CD4-positive, alpha-beta T cell (primary cell): Measurements from ENCODE around the gene CCDC51. TPM values are rescaled to one million over a fixed set of nuclear protein-coding genes. Genes with fewer than 3 reads are reported as not detected.
A peak's percentile ranks its signal among the peaks of the same experiment; 100 is the strongest.

Experiments
- ATAC-seq: fragments of 200-7000 bp; cut with Tn5 transposase; one replicate; pipeline ENCODE4 v1.10.0; 2022; ENCODE audit warnings: mild to moderate bottlenecking; ENCODE audit not compliant: poor library complexity
- CTCF ChIA-PET: fragments of 350-600 bp; sonication (Branson Sonifier 250); formaldehyde crosslinking; loops from one replicate; lab custom pipeline; 2021; ENCODE audit warnings: antibody characterized with exemption, inconsistent platforms; lab: Charles Lee
- POLR2A ChIA-PET: fragments of 350-600 bp; sonication (Branson Sonifier 250); formaldehyde crosslinking; loops from one replicate; lab custom pipeline; 2021; ENCODE audit warnings: antibody characterized with exemption, inconsistent platforms; lab: Charles Lee
- DNase-seq, 14 experiments: peaks; one replicate each; pipeline ENCODE4 v3.0.0-alpha.2; 2013 to 2020; ENCODE audit warnings: mixed read lengths in 2 of 14
- H3K27ac ChIP-seq, 2 donors: one replicate each; pipeline versions ENCODE4 v1.5.1 to v1.7.0; 2013; ENCODE audit warnings: low read length in 2 of 2, low read depth in 1 of 2, mild to moderate bottlenecking in 1 of 2
- H3K27me3 ChIP-seq, 2 experiments: 1 replicate in 1 of 2; 2 replicates in 1 of 2; pipeline versions ENCODE4 v1.6.1 to v1.7.0; 2013; ENCODE audit warnings: low read length in 2 of 2, control low read depth in 1 of 2, mild to moderate bottlenecking in 1 of 2, moderate library complexity in 1 of 2; ENCODE audit not compliant: insufficient read depth in 2 of 2, control insufficient read depth in 1 of 2
- H3K36me3 ChIP-seq: one replicate; pipeline ENCODE4 v1.6.1; 2013; ENCODE audit warnings: low read length, control low read depth; ENCODE audit not compliant: insufficient read depth
- H3K4me1 ChIP-seq: one replicate; pipeline ENCODE4 v1.6.1; 2013; ENCODE audit warnings: low read length, control low read depth; ENCODE audit not compliant: insufficient read depth
- H3K4me3 ChIP-seq: one replicate; pipeline ENCODE4 v1.5.1; 2013; ENCODE audit warnings: mild to moderate bottlenecking, low read length, moderate library complexity
- H3K9me3 ChIP-seq, 2 experiments: 1 replicate in 1 of 2; 2 replicates in 1 of 2; pipeline versions ENCODE4 v1.6.1 to v1.7.0; 2013; ENCODE audit warnings: low read length in 2 of 2, mild to moderate bottlenecking in 2 of 2, control low read depth in 1 of 2, moderate library complexity in 1 of 2; ENCODE audit not compliant: control insufficient read depth in 1 of 2, insufficient read depth in 1 of 2
- H3K27ac Mint-ChIP-seq: one replicate; pipeline ENCODE4 v1.8.0; 2020; ENCODE audit warnings: mixed read lengths
- H3K27me3 Mint-ChIP-seq: one replicate; pipeline ENCODE4 v1.8.0; 2021; ENCODE audit warnings: mixed read lengths
- H3K36me3 Mint-ChIP-seq: one replicate; pipeline ENCODE4 v1.8.0; 2021; ENCODE audit warnings: low read depth, mixed read lengths
- H3K4me1 Mint-ChIP-seq: one replicate; pipeline ENCODE4 v1.8.0; 2021; ENCODE audit warnings: low read depth, mixed read lengths
- H3K4me3 Mint-ChIP-seq: one replicate; pipeline ENCODE4 v1.8.0; 2020; ENCODE audit warnings: mild to moderate bottlenecking, mixed read lengths
- H3K9me3 Mint-ChIP-seq: one replicate; pipeline ENCODE4 v1.8.0; 2020; ENCODE audit warnings: mixed read lengths
- intact Hi-C, 2 experiments: fragments of 100-400 bp; cut with DNase I in 1 of 2; cut with micrococcal nuclease in 1 of 2; formaldehyde crosslinking; loops; one replicate each; pipeline versions ENCODE4 v1.15.1 to v1.9.0; 2023 to 2025; cut with DNase I, micrococcal nuclease
- total RNA-seq, 174 experiments: library from RNA in 2 of 174; stranded (reverse) in 2 of 174; gene quantifications; one replicate each; pipeline ENCODE4 v1.2.3 and lab custom pipeline; 2021 to 2026
- TF ChIP-seq, protein P1 (sequence below): fragments of 200-600 bp; IDR thresholded peaks from one replicate; pipeline ENCODE4 v1.8.0; 2022; ENCODE audit warnings: antibody characterized with exemption, mild to moderate bottlenecking

Gene CCDC51
- total RNA-seq, 2 experiments from 2014 or later = 5.5 to 5.8 TPM

DNA sequence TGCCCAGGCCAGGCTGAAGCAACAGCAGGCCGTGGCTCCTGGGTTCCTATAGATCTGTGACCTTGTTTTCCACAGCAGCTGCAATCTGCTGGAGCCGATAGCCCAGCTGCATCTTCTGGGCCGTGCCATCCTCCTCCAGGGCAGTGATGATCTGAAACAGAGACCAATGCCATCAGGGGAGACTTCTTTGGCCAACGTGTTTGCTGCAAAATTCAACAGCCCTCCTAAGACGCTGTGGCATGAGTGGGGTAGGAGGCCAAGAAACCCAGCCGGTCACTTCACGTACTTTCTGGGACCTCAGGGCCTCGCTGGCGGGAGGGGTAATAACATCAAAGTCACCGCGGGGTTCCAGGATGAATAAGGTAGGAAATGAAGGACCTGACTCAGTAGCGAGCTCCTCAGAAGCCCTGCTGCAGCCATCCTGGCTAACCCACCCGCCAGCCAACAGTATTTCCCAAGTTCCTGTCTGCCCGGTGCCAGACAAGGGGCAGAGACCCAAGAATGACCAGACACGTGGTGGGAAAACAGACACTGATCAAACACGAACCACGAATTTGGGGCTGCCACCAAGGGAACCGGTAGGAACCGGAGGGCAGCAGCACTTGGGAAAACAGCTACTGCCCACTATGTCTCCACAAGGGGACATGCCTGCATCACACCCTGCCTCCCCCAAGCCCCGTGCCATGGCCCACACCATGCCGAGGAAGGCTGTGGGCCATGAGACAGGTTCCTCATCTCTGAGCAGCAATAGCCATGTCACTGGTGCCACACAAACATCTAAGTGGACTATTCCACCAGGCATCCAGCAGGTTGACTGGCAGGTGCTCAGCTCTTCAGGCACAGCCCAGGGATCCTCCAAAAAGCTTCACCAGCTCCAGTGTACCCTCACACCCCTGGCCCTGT is 35.2 kb downstream of the CCDC51 start:
- Mint-ChIP-seq H3K4me1 (no peaks in the 10 kb centered on the region), H3K27ac (no peak overlapping the region), H3K4me3 (no peak overlapping the region), H3K9me3 (no peaks in the 10 kb centered on the region), H3K36me3 (no peaks in the 10 kb centered on the region), H3K27me3 (no peaks in the 10 kb centered on the region)
- Histone ChIP-seq H3K27me3 (no peaks in the 10 kb centered on the region), H3K4me3 (no peak overlapping the region), H3K9me3 (no peaks in the 10 kb centered on the region), H3K4me1 (no peaks in the 10 kb centered on the region), H3K36me3 (no peaks in the 10 kb centered on the region), H3K27ac (no peak overlapping the region)
- ChIA-PET POLR2A (interaction anchor here (0.9 kb wide), 1 partner anchor 100 kb away, joined by 3 read pairs; no protein-coding TSS in a partner anchor), CTCF (no interaction called here)
- intact Hi-C loops = no loop called here
- TF ChIP-seq, protein P1, sequence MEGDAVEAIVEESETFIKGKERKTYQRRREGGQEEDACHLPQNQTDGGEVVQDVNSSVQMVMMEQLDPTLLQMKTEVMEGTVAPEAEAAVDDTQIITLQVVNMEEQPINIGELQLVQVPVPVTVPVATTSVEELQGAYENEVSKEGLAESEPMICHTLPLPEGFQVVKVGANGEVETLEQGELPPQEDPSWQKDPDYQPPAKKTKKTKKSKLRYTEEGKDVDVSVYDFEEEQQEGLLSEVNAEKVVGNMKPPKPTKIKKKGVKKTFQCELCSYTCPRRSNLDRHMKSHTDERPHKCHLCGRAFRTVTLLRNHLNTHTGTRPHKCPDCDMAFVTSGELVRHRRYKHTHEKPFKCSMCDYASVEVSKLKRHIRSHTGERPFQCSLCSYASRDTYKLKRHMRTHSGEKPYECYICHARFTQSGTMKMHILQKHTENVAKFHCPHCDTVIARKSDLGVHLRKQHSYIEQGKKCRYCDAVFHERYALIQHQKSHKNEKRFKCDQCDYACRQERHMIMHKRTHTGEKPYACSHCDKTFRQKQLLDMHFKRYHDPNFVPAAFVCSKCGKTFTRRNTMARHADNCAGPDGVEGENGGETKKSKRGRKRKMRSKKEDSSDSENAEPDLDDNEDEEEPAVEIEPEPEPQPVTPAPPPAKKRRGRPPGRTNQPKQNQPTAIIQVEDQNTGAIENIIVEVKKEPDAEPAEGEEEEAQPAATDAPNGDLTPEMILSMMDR = no peak
- peak in 1 of 14 experiments; percentile 4 for DNase-seq
- ATAC-seq = no peak

DNA sequence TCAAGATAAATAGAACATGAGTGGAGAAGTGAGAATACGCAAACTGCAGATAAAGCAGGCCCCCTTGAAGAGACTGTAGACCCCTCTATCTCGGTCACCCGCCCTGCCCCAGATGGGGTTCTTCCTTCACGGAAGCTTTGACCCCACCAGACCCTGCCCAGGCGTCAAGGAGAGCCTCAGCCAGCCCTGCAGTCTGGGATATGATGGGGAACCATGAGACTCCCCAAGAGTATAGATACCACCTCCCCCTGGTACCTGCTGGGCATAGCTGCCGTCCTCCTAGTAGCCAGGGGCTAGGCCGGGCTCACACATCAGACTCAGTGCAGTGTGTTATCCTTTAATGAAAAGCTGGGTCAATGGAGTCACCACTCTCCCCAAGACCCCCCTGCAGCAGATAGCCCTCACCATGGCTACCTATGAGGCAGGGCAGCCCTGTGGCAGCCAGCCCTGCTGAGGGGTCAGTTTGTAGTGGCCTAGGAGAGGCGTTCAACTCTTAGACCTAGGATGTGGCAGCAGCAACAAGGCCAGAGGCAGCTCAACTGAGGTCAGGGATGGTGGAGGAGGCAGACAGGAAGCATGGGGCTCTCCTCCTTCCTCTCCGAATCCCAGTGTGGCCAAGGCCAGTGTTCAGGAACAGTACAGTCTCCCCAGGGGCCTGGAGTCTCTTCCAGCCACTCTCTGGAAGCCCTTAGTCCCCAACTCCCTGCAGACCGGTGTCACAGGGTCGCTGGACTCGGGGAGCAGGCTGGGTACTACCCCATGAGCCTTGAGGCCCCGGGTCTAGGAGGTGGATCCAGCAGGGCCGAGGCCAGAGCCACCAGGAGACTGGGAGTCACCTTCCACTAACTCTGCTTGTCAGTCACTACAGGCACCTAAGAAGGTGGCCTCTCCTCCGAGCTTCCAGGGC is 36.1 kb downstream of the CCDC51 start:
- Mint-ChIP-seq H3K27me3 (no peaks in the 10 kb centered on the region), H3K27ac (no peak overlapping the region), H3K36me3 (no peaks in the 10 kb centered on the region), H3K9me3 (no peaks in the 10 kb centered on the region), H3K4me3 (no peak overlapping the region), H3K4me1 (no peaks in the 10 kb centered on the region)
- ATAC-seq = no peak
- TF ChIP-seq, protein P1 = no peak
- Histone ChIP-seq H3K27me3 (no peaks in the 10 kb centered on the region), H3K9me3 (no peaks in the 10 kb centered on the region), H3K4me1 (no peaks in the 10 kb centered on the region), H3K36me3 (no peaks in the 10 kb centered on the region), H3K4me3 (no peak overlapping the region), H3K27ac (no peak overlapping the region)
- POLR2A ChIA-PET = no interaction called here
- DNase-seq = peak in 2 of 14 experiments; percentile 9 to 27
- CTCF ChIA-PET = no interaction called here
- intact Hi-C loops = no loop called here

DNA sequence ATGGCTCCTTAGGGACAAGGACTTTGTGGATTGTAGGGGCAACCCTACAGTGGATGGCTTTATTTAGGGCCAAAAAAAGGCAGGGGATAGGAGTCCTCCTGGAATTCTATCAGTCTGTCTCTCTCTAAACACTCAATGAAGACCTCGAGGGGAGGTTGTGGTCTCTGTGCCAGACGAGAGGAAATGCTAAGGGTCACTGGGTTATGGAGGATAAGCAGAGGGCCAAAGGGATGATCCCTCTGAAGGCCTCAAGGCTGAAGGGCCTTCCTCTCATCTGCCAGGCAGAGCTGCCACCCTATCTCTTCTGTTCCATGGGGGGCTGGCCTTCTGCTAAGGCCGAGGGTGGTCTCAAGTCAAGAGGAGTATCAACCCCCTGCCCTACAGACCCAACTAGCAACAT is 37.0 kb downstream of the CCDC51 start:
- DNase-seq (no peak), ATAC-seq (no peak)
- Mint-ChIP-seq H3K4me1 (no peaks in the 10 kb centered on the region), H3K36me3 (no peaks in the 10 kb centered on the region), H3K4me3 (no peak overlapping the region), H3K27ac (no peak overlapping the region), H3K27me3 (no peaks in the 10 kb centered on the region), H3K9me3 (no peaks in the 10 kb centered on the region)
- no peaks in the 10 kb centered on the region for H3K4me1 ChIP-seq
- H3K27me3 ChIP-seq = no peaks in the 10 kb centered on the region
- intact Hi-C loops = no loop called here
- no peaks in the 10 kb centered on the region for H3K9me3 ChIP-seq
- ChIA-PET POLR2A (no interaction called here), CTCF (interaction anchor here (5.1 kb wide), 1 partner anchor 34 kb away, joined by 118 read pairs; no protein-coding TSS in a partner anchor)
- no peaks in the 10 kb centered on the region for H3K36me3 ChIP-seq
- no peak overlapping the region for H3K27ac ChIP-seq
- no peak overlapping the region for H3K4me3 ChIP-seq
- TF ChIP-seq, protein P1 = no peak
